HCT116 (cell line): ENCODE results near the gene HMCN2. TPM values are rescaled to one million over a fixed set of nuclear protein-coding genes. Genes with fewer than 3 reads are reported as not detected.

Source experiments
- ATAC-seq: fragments of 200-7000 bp; cut with Tn5 transposase; 2 replicates; pipeline ENCODE4 v1.9.1; 2020; ENCODE audit warnings: mild to moderate bottlenecking, moderate library complexity
- BruUV-seq: library from RNA; stranded (reverse); fragments of 400-500 nt; replicated peaks from 2 replicates; lab custom pipeline; 2021; lab: Mats Ljungman, UMichigan
- CTCF ChIA-PET: fragments of 300-600 bp; sonication (Branson Sonifier 250); formaldehyde crosslinking; loops from one replicate; lab custom pipeline; 2021; ENCODE audit warnings: antibody characterized with exemption; lab: Charles Lee
- POLR2A ChIA-PET: fragments of 300-600, 350-600 bp; sonication (Branson Sonifier 250); formaldehyde crosslinking; loops from one replicate; lab custom pipeline; 2021; ENCODE audit warnings: antibody characterized with exemption; lab: Charles Lee
- RAD21 ChIA-PET, 2 experiments: fragments of 300-600 bp; sonication (Branson Sonifier 250); formaldehyde crosslinking; loops; one replicate each; lab custom pipeline; 2023; ENCODE audit warnings: low total read pairs in 2 of 2; ENCODE audit not compliant: uncharacterized antibody in 2 of 2, unreplicated experiment in 2 of 2, low non-redundant PET in 1 of 2; lab: Charles Lee
- DNase-seq: peaks from one replicate; pipeline ENCODE4 v3.0.0-alpha.2; 2010; ENCODE audit warnings: low read depth, low spot score
- H2AFZ ChIP-seq: fragments of 200-600 bp; shearing (Covaris generic), sonication (generic); 2 replicates; pipeline ENCODE4 v1.6.1; 2017; ENCODE audit warnings: low read depth, mixed run types, mixed read lengths, antibody characterized with exemption, low read length; ENCODE audit not compliant: poor library complexity, severe bottlenecking
- H3K27ac ChIP-seq: 2 replicates; pipeline ENCODE4 v1.5.1; 2012; ENCODE audit warnings: low read depth, low read length
- H3K27me3 ChIP-seq: fragments of 200-600 bp; sonication (generic); 2 replicates; pipeline ENCODE4 v1.6.1; 2016; ENCODE audit warnings: mixed run types, low read length, mixed read lengths; ENCODE audit not compliant: insufficient read depth
- H3K36me3 ChIP-seq, 2 experiments: fragments of 200-500 bp in 1 of 2; fragments of 200-600 bp in 1 of 2; sonication (Bioruptor generic) in 1 of 2; sonication (generic) in 1 of 2; 2 replicates each; pipeline versions ENCODE4 v1.5.1 to v1.6.1; 2014 to 2016; ENCODE audit warnings: low read length in 2 of 2, inconsistent platforms in 1 of 2, mixed read lengths in 1 of 2, mixed run types in 1 of 2; ENCODE audit not compliant: insufficient read depth in 2 of 2, control insufficient read depth in 1 of 2
- H3K4me1 ChIP-seq, 2 experiments: fragments of 200-600 bp in 1 of 2; sonication (generic) in 1 of 2; 2 replicates each; pipeline versions ENCODE4 v1.5.1 to v1.6.1; 2012 to 2017; ENCODE audit warnings: low read length in 2 of 2, inconsistent platforms in 1 of 2, mild to moderate bottlenecking in 1 of 2, mixed read lengths in 1 of 2, mixed run types in 1 of 2, moderate library complexity in 1 of 2; ENCODE audit not compliant: insufficient read depth in 2 of 2, control insufficient read depth in 1 of 2
- H3K4me2 ChIP-seq: fragments of 200-600 bp; sonication (generic); 2 replicates; pipeline ENCODE4 v1.6.1; 2017; ENCODE audit warnings: mixed run types, low read length, mixed read lengths
- H3K4me3 ChIP-seq, 2 experiments: fragments of 200-600 bp in 1 of 2; sonication (generic) in 1 of 2; replicated peaks in 1 of 2; 2 replicates each; pipeline ENCODE4 v1.5.1; 2011 to 2016; ENCODE audit warnings: low read length in 2 of 2, control low read depth in 1 of 2, low read depth in 1 of 2, mild to moderate bottlenecking in 1 of 2, mixed read lengths in 1 of 2, mixed run types in 1 of 2
- H3K79me2 ChIP-seq: fragments of 200-600 bp; sonication (generic); 2 replicates; pipeline ENCODE4 v1.6.1; 2017; ENCODE audit warnings: mild to moderate bottlenecking, mixed run types, low read length, moderate library complexity, mixed read lengths; ENCODE audit not compliant: insufficient read depth
- H3K9ac ChIP-seq: fragments of 200-600 bp; sonication (generic); 2 replicates; pipeline ENCODE4 v1.6.1; 2016; ENCODE audit warnings: low read length, mixed read lengths
- H3K9me2 ChIP-seq: fragments of 200-600 bp; sonication (generic), shearing (Covaris generic); 2 replicates; pipeline ENCODE4 v1.6.1; 2017; ENCODE audit warnings: mixed run types, mild to moderate bottlenecking, moderate library complexity; ENCODE audit not compliant: insufficient read depth
- H3K9me3 ChIP-seq, 2 experiments: fragments of 200-500 bp in 1 of 2; fragments of 200-600 bp in 1 of 2; sonication (Bioruptor generic) in 1 of 2; sonication (generic) in 1 of 2; 2 replicates each; pipeline ENCODE4 v1.6.1; 2014 to 2017; ENCODE audit warnings: low read length in 2 of 2, mixed read lengths in 2 of 2, inconsistent platforms in 1 of 2, low read depth in 1 of 2, mild to moderate bottlenecking in 1 of 2, mixed run types in 1 of 2, moderate library complexity in 1 of 2; ENCODE audit not compliant: control insufficient read depth in 1 of 2, insufficient read depth in 1 of 2
- H4K20me1 ChIP-seq: fragments of 200-600 bp; sonication (generic), shearing (Covaris generic); 2 replicates; pipeline ENCODE4 v1.6.1; 2017; ENCODE audit warnings: mixed run types, mild to moderate bottlenecking, moderate library complexity; ENCODE audit not compliant: insufficient read depth
- CBX3 ChIP-seq: IDR thresholded peaks from 2 replicates; pipeline ENCODE4 v1.6.1; 2012; ENCODE audit warnings: low read depth
- CEBPB ChIP-seq: IDR thresholded peaks from 2 replicates; pipeline ENCODE4 v1.6.1; 2012; ENCODE audit warnings: low read depth
- EGR1 ChIP-seq: IDR thresholded peaks from 2 replicates; pipeline ENCODE4 v1.6.1; 2012; ENCODE audit warnings: low read depth
- POLR2A ChIP-seq: IDR thresholded peaks from 2 replicates; pipeline ENCODE4 v1.7.0; 2011; ENCODE audit warnings: borderline replicate concordance; ENCODE audit not compliant: insufficient read depth, insufficient read length; ENCODE audit errors: extremely low read depth
- POLR2AphosphoS5 ChIP-seq: IDR thresholded peaks from 2 replicates; pipeline ENCODE4 v1.6.1; 2011; ENCODE audit warnings: mild to moderate bottlenecking, low read depth, low read length, moderate library complexity
- SRF ChIP-seq: IDR thresholded peaks from 2 replicates; pipeline ENCODE4 v1.6.1; 2012; ENCODE audit warnings: low read depth
- TCF7L2 ChIP-seq: IDR thresholded peaks from 2 replicates; pipeline ENCODE4 v1.7.0; 2011; ENCODE audit warnings: borderline replicate concordance, inconsistent platforms; ENCODE audit not compliant: insufficient read depth, insufficient read length; ENCODE audit errors: extremely low read depth
- YY1 ChIP-seq: IDR thresholded peaks from 2 replicates; pipeline ENCODE4 v1.6.1; 2011; ENCODE audit warnings: low read length, low read depth, moderate library complexity, mild to moderate bottlenecking; ENCODE audit not compliant: insufficient replicate concordance; ENCODE audit errors: extremely low read depth
- intact Hi-C: fragments of 100-400 bp; cut with micrococcal nuclease; formaldehyde crosslinking; loops from 2 replicates; pipeline ENCODE4 v1.10.0; 2022
- total RNA-seq: library from RNA; stranded (reverse); gene quantifications from one replicate; pipeline ENCODE4 v1.2.1, GENCODE V29; 2021; ENCODE audit not compliant: unreplicated experiment
- TF ChIP-seq, protein P1 (sequence below): IDR thresholded peaks from 2 replicates; pipeline ENCODE4 v1.6.1; 2012
- TF ChIP-seq, protein P2 (sequence below): IDR thresholded peaks from 2 replicates; pipeline ENCODE4 v1.6.1; 2011; ENCODE audit warnings: mild to moderate bottlenecking, low read length, moderate library complexity; ENCODE audit not compliant: insufficient replicate concordance; ENCODE audit errors: extremely low read depth
- TF ChIP-seq, protein P3 (sequence below): IDR thresholded peaks from 2 replicates; pipeline ENCODE4 v1.6.1; 2012; ENCODE audit warnings: low read depth

The HMCN2 gene
- total RNA-seq, 1 experiment from 2014 or later: 0.22 TPM

DNA sequence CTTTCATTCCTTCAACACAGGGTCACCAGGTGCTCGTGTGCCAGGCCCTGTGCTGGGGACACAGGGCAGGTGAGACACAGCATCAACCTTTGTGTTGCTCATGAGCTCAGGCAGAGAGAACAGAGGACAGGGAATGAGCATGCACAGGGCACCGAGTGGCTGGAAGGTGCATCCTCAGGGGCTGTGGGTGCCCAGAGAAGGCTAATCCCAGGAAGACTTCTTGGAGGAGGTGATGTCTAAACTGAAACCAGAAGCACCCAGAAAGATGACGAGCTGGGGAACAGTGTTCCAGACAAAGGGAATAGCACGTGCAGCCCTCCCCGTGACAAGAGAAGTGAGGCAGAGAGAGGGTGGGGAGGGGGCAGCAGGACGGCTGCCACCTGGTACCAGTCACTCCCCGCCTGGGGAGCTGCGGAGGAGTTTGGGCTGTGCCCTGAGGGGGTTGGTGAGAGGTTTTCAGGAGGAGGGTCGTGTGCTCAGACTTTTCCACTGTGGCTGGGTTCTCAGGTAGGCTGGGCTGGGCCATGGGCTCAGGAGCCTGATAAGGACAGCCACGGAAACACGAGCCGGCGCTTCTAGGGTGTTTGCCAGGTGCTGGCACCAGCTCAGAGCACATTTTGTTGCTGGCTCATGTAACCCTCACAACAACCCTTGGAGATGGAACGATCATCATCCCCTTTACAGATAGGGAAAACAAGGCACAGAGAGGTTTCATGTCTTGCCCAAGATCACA is 46.0 kb downstream of the HMCN2 start:
- no peaks in the 10 kb centered on the region for H3K27me3 ChIP-seq
- H3K9ac ChIP-seq: no peak overlapping the region
- H4K20me1 ChIP-seq: no peaks in the 10 kb centered on the region
- no peak for TF ChIP-seq CEBPB
- TF ChIP-seq YY1: no peak
- TF ChIP-seq SRF: no peak
- TF ChIP-seq POLR2AphosphoS5: no peak
- TF ChIP-seq, protein P1, sequence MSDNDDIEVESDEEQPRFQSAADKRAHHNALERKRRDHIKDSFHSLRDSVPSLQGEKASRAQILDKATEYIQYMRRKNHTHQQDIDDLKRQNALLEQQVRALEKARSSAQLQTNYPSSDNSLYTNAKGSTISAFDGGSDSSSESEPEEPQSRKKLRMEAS: no peak
- no peak for TF ChIP-seq TCF7L2
- TF ChIP-seq POLR2A: no peak
- TF ChIP-seq, protein P2, sequence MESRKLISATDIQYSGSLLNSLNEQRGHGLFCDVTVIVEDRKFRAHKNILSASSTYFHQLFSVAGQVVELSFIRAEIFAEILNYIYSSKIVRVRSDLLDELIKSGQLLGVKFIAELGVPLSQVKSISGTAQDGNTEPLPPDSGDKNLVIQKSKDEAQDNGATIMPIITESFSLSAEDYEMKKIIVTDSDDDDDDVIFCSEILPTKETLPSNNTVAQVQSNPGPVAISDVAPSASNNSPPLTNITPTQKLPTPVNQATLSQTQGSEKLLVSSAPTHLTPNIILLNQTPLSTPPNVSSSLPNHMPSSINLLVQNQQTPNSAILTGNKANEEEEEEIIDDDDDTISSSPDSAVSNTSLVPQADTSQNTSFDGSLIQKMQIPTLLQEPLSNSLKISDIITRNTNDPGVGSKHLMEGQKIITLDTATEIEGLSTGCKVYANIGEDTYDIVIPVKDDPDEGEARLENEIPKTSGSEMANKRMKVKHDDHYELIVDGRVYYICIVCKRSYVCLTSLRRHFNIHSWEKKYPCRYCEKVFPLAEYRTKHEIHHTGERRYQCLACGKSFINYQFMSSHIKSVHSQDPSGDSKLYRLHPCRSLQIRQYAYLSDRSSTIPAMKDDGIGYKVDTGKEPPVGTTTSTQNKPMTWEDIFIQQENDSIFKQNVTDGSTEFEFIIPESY: no peak
- no peak for TF ChIP-seq CBX3
- TF ChIP-seq EGR1: no peak
- TF ChIP-seq, protein P3, sequence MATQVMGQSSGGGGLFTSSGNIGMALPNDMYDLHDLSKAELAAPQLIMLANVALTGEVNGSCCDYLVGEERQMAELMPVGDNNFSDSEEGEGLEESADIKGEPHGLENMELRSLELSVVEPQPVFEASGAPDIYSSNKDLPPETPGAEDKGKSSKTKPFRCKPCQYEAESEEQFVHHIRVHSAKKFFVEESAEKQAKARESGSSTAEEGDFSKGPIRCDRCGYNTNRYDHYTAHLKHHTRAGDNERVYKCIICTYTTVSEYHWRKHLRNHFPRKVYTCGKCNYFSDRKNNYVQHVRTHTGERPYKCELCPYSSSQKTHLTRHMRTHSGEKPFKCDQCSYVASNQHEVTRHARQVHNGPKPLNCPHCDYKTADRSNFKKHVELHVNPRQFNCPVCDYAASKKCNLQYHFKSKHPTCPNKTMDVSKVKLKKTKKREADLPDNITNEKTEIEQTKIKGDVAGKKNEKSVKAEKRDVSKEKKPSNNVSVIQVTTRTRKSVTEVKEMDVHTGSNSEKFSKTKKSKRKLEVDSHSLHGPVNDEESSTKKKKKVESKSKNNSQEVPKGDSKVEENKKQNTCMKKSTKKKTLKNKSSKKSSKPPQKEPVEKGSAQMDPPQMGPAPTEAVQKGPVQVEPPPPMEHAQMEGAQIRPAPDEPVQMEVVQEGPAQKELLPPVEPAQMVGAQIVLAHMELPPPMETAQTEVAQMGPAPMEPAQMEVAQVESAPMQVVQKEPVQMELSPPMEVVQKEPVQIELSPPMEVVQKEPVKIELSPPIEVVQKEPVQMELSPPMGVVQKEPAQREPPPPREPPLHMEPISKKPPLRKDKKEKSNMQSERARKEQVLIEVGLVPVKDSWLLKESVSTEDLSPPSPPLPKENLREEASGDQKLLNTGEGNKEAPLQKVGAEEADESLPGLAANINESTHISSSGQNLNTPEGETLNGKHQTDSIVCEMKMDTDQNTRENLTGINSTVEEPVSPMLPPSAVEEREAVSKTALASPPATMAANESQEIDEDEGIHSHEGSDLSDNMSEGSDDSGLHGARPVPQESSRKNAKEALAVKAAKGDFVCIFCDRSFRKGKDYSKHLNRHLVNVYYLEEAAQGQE: no peak
- POLR2A ChIA-PET: no interaction called here
- H3K4me3 ChIP-seq: no peak overlapping the region
- CTCF ChIA-PET: no interaction called here
- no peak for ATAC-seq
- no peaks in the 10 kb centered on the region for H3K36me3 ChIP-seq
- no peak overlapping the region for H2AFZ ChIP-seq
- peaks cover 0 to 4% of the 10 kb centered on the region in 2 experiments; a peak in 1 of 4 replicates for H3K9me3 ChIP-seq
- H3K27ac ChIP-seq: no peak overlapping the region
- RAD21 ChIA-PET: no interaction called here
- BruUV-seq: no TSS peak
- no peaks in the 10 kb centered on the region for H3K4me1 ChIP-seq
- intact Hi-C loops: no loop called here
- DNase-seq: no peak
- no peaks in the 10 kb centered on the region for H3K9me2 ChIP-seq
- no peak overlapping the region for H3K4me2 ChIP-seq
- no peaks in the 10 kb centered on the region for H3K79me2 ChIP-seq
